ENCODE measurements around the gene ASCL5. TPM values are rescaled to one million over a fixed set of nuclear protein-coding genes. Genes with fewer than 3 reads are reported as not detected.

ASCL5 gene
- total and polyA plus RNA-seq, 2 of the 13 experiments (the other 11 are each of a cell fraction or from before 2014, with no cell fraction given), result not detected

- ATAC-seq (no peak), DNase-seq (ENCODE audit: low spot score) (no peak), FAIRE-seq (no peak)
- BruUV-seq (replicated peaks), result no TSS peak
- Histone ChIP-seq H4K20me1 (ENCODE audit: insufficient read depth, low read length) (0 out of 2 replicates have a peak, but pooled peaks cover 4% of the 10 kb centered on the region), H3K4me3 (replicated peaks in 1 of 3; ENCODE audit: insufficient read depth in 1 of 3, low read depth in 2 of 3, low read length in 3 of 3) (no peak overlapping the region), H3K9me3 (ENCODE audit: low read length) (no peaks in the 10 kb centered on the region), H3K27ac (ENCODE audit: extremely low read length, insufficient read depth, low read length) (no peak overlapping the region), H3K4me1 (ENCODE audit: insufficient read depth, low read length) (no peaks in the 10 kb centered on the region), H3K4me2 (ENCODE audit: low read depth, low read length) (no peak overlapping the region), H3K27me3 (ENCODE audit: control insufficient read depth in 1 of 2, insufficient read depth in 2 of 2, low read length in 2 of 2) (no peaks in the 10 kb centered on the region), H3K9ac (ENCODE audit: insufficient read depth, low read depth, low read length) (no peak overlapping the region), H3K36me3 (replicated peaks in 1 of 2; ENCODE audit: control insufficient read depth in 1 of 2, insufficient read depth in 2 of 2, low read length in 2 of 2) (peaks cover 30 to 93% of the 10 kb centered on the region in 2 experiments; a peak in 4 of 5 replicates), H2AFZ (ENCODE audit: low read length) (no peak overlapping the region), H3K79me2 (ENCODE audit: insufficient read depth, low read length) (no peaks in the 10 kb centered on the region)
- 100% methylated on average over 3 of the region's 5 CpGs for WGBS (ENCODE audit: low lambda C conversion rate)
- CTCF ChIA-PET (ENCODE audit: low intra/inter-chr PET ratio, low total read pairs), result no interaction called here
- in situ Hi-C loops (cut with HindIII; ENCODE audit: extremely low pct_ligation_motif_present, low pct_unique_long_range_greater_than_20kb), result no loop called here
- intact Hi-C loops (cut with micrococcal nuclease; ENCODE audit: unreplicated experiment), result no loop called here
- POLR2A ChIA-PET, result no interaction called here
- TF ChIP-seq ZNF619 (CRISPR knock-in tag; IDR thresholded peaks at IDR 0.05), result no peak
- TF ChIP-seq, protein P1, sequence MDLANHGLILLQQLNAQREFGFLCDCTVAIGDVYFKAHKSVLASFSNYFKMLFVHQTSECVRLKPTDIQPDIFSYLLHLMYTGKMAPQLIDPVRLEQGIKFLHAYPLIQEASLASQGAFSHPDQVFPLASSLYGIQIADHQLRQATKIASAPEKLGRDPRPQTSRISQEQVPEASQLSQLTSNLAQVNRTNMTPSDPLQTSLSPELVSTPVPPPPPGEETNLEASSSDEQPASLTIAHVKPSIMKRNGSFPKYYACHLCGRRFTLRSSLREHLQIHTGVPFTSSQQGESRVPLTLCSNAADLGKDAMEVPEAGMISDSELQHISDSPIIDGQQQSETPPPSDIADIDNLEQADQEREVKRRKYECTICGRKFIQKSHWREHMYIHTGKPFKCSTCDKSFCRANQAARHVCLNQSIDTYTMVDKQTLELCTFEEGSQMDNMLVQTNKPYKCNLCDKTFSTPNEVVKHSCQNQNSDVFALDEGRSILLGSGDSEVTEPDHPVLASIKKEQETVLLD (CRISPR knock-in tag; IDR thresholded peaks at IDR 0.05; ENCODE audit: low read depth), result no peak
- TF ChIP-seq, protein P2, sequence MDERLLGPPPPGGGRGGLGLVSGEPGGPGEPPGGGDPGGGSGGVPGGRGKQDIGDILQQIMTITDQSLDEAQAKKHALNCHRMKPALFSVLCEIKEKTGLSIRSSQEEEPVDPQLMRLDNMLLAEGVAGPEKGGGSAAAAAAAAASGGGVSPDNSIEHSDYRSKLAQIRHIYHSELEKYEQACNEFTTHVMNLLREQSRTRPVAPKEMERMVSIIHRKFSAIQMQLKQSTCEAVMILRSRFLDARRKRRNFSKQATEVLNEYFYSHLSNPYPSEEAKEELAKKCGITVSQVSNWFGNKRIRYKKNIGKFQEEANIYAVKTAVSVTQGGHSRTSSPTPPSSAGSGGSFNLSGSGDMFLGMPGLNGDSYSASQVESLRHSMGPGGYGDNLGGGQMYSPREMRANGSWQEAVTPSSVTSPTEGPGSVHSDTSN (CRISPR knock-in tag; IDR thresholded peaks at IDR 0.05), result no peak
- no peak for TF ChIP-seq ZBTB49 (CRISPR knock-in tag; IDR thresholded peaks at IDR 0.05; ENCODE audit: borderline replicate concordance)
- no peak for TF ChIP-seq CEBPG (CRISPR knock-in tag; IDR thresholded peaks at IDR 0.05)
- no peak for TF ChIP-seq ATM (IDR thresholded peaks at IDR 0.05; ENCODE audit: borderline replicate concordance)
- no peak for TF ChIP-seq TOE1 (CRISPR knock-in tag; IDR thresholded peaks at IDR 0.05)
- TF ChIP-seq ZNF234 (CRISPR knock-in tag; conservative IDR thresholded peaks at IDR 0.05), result no peak
- TF ChIP-seq ZNF562 (CRISPR knock-in tag; IDR thresholded peaks at IDR 0.05; ENCODE audit: borderline replicate concordance), result no peak
- no peak for TF ChIP-seq SRF (IDR thresholded peaks at IDR 0.05; ENCODE audit: low read depth, low read length)
- no peak for TF ChIP-seq BHLHE40 (IDR thresholded peaks at IDR 0.05; ENCODE audit: low read length)
- no peak for TF ChIP-seq TAF1 (CRISPR knock-in tag; IDR thresholded peaks at IDR 0.05)
- TF ChIP-seq TOPORS (CRISPR knock-in tag; IDR thresholded peaks at IDR 0.05), result no peak
- TF ChIP-seq SUZ12 (IDR thresholded peaks at IDR 0.05; ENCODE audit: low read depth, low read length), result no peak
- no peak for TF ChIP-seq PPARG (CRISPR knock-in tag; conservative IDR thresholded peaks at IDR 0.05)
- no peak for TF ChIP-seq ZHX2 (IDR thresholded peaks at IDR 0.05; ENCODE audit: low read depth)
- TF ChIP-seq ZHX2 (CRISPR knock-in tag; IDR thresholded peaks at IDR 0.05; ENCODE audit: borderline replicate concordance), result no peak
Observed at GRCh38 chr1:201141418-201141817, 14.4 kb upstream of the ASCL5 start.
